NCI-H1930 (cell line): ENCODE results near the gene TFF2.

Experiments used
- DNase-seq, 2 experiments: peaks; one replicate each; lab custom pipeline; 2025; lab: John Stamatoyannopoulos, UW

The TFF2 gene

GRCh38 chr21:42320791-42321190, 30.0 kb downstream of the TFF2 start:
- no peak for DNase-seq

- DNase-seq: no peak
Measured at GRCh38 chr21:42319851-42320572, 30.8 kb downstream of the TFF2 start.

- DNase-seq: no peak
Measured at GRCh38 chr21:42319376-42319775, 31.4 kb downstream of the TFF2 start.

- DNase-seq: no peak
Measured at GRCh38 chr21:42317826-42318746, 32.7 kb downstream of the TFF2 start.

GRCh38 chr21:42317341-42317741, 33.5 kb downstream of the TFF2 start:
- peak in 1 of 2 experiments; percentile 24 for DNase-seq

- no peak for DNase-seq
Measured at GRCh38 chr21:42316891-42317290, 33.9 kb downstream of the TFF2 start.

GRCh38 chr21:42315296-42315891, 35.4 kb downstream of the TFF2 start, which contains the start of gene TFF3:
TSS of gene TFF3 (minus strand) at chr21:42315409. CDS start at chr21:42315374, 35 bp downstream.
- DNase-seq: peak; percentile 59 to 83

- DNase-seq: no peak
Measured at GRCh38 chr21:42314616-42315295, 36.0 kb downstream of the TFF2 start.

GRCh38 chr21:42313501-42313969, 37.3 kb downstream of the TFF2 start:
- no peak for DNase-seq

GRCh38 chr21:42312626-42313104, 38.1 kb downstream of the TFF2 start:
- no peak for DNase-seq

- no peak for DNase-seq
Measured at GRCh38 chr21:42311816-42312625, 38.8 kb downstream of the TFF2 start.

- no peak for DNase-seq
Measured at GRCh38 chr21:42311160-42311559, 39.6 kb downstream of the TFF2 start.

- DNase-seq: no peak
Measured at GRCh38 chr21:42310411-42311001, 40.3 kb downstream of the TFF2 start.

- peak; percentile 36 to 72 for DNase-seq
Measured at GRCh38 chr21:42309753-42310213, 41.0 kb downstream of the TFF2 start.

GRCh38 chr21:42308914-42309752, 41.7 kb downstream of the TFF2 start:
- DNase-seq: no peak

- no peak for DNase-seq
Measured at GRCh38 chr21:42308161-42308913, 42.5 kb downstream of the TFF2 start.

- DNase-seq: no peak
Measured at GRCh38 chr21:42307106-42307505, 43.7 kb downstream of the TFF2 start.

- no peak for DNase-seq
Measured at GRCh38 chr21:42306366-42307035, 44.3 kb downstream of the TFF2 start.
